NCI-H524 treated with DMSO at 0.1 percent for 48 hours (cell line): ENCODE measurements around the gene EDEM3.
"Not testable (repeated sequence)": the region's sequence is repeated elsewhere in the genome, so short reads cannot be mapped to it uniquely, and the experiment has no call there.

Experiments
- DNase-seq: peaks from one replicate; lab custom pipeline; 2025; lab: John Stamatoyannopoulos, UW

Gene EDEM3, protein sequence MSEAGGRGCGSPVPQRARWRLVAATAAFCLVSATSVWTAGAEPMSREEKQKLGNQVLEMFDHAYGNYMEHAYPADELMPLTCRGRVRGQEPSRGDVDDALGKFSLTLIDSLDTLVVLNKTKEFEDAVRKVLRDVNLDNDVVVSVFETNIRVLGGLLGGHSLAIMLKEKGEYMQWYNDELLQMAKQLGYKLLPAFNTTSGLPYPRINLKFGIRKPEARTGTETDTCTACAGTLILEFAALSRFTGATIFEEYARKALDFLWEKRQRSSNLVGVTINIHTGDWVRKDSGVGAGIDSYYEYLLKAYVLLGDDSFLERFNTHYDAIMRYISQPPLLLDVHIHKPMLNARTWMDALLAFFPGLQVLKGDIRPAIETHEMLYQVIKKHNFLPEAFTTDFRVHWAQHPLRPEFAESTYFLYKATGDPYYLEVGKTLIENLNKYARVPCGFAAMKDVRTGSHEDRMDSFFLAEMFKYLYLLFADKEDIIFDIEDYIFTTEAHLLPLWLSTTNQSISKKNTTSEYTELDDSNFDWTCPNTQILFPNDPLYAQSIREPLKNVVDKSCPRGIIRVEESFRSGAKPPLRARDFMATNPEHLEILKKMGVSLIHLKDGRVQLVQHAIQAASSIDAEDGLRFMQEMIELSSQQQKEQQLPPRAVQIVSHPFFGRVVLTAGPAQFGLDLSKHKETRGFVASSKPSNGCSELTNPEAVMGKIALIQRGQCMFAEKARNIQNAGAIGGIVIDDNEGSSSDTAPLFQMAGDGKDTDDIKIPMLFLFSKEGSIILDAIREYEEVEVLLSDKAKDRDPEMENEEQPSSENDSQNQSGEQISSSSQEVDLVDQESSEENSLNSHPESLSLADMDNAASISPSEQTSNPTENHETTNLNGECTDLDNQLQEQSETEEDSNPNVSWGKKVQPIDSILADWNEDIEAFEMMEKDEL

DNA sequence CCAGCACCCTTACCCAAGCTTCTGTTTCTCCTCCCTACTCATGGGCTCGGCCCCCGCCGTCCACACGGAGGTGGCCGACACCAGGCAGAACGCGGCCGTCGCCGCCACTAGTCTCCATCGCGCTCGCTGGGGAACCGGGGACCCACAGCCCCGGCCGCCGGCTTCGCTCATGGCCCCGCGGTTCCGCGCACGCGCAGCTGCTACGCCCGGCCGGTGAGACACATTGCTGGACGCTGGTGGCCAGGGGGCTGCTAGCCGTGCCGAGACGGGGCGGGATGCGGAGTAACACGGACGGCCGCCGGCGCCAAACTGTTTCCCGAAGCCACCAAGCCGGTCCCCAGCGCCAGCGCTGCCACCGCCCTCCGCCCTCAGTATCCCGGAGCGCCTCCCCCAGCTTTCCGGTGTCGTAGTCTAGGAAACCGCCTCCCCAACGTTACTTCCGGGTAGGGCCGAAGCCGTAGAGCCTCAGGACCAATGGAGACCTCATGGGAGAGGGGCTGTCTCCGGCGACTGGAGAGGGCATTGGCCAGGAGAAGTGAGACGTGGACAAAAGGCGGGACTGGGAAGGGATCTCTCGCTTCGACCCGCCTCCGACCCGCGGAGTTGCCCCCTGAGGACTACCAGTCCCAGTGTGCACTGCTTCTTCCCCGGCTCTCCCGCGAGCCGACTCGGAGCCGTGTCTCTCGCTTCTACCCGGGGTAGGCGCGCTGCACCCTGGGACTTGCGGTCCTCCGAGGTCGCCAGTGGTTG lies at the start of gene EDEM3:
Gene EDEM3, minus strand, starts transcription at position 383 of the 750 bp plus-strand sequence. Its CDS starts 212 bp downstream, at position 171.
- DNase-seq, result peak; percentile 96

DNA sequence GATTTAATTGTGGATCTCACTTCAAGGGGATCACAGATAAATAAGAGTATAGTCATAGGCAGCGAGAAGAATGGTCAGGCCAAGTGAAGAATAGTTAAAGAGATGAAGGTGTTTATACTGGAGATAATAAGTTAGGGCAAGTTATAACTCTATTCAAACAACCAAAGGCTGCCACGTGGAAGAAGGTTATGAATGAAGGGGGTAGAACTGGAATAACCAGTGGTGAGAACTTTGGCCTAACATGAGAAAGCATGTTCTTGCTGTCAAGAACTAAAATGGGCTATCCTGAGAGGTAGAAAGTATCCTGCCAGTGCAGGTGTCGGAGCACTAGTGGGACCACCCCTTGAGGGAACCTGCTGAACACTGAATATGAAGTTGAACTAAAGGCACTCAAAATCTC lies 49.6 kb upstream of the EDEM3 start:
- no peak for DNase-seq

DNA sequence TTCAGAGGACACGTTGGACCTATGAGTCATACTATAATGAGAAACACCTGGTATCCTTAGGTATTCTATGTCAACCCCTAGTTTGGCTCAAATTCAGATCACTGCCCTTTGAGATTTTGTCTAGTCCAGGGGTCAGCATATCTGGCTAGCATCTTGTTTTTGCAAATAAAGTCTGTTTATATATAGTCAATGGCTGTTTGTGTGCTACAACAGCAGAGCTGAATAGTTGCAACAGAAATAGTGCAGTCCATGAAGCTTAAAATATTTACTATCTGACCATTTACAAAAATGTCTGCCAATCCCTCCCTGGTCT lies 48.5 kb upstream of the EDEM3 start:
- no peak for DNase-seq

DNA sequence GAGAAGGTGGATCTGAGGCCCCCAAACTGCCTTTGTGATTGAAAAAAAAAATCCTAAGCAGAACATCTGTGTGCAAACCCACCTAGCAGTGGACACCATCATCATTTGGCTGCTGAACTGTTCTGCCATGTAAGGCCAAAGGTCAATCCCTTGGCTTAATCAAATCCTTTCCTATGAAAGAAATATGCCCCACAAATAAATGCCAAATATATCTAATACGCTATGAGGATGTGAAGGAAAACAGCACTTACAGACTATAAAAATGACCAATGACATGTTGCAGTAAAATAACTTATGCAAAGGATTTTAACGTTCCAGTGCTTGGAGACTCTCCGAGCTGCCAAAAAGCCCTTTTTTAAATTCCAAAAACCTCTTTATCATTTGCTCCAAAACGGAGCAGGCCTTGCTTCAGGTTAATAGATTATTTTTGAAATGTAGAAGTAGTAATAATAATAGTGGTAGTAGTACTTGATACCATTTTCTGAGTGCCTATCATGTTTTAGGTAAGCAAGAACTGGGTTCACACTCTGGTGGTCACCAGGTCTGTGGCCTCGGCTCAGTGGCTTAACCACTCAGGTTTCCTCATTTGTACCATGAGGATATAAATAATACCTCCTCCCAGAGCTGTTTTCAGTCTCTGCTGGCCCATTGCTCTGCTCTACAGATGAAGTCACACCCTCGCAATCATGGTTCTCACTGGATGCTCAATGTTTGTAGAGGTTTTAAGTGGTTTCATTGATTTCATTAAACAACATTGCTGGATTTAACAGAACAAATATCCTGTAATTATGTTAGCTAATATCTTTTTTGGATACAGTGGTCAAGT lies 47.9 kb upstream of the EDEM3 start:
- DNase-seq, result no peak

DNA sequence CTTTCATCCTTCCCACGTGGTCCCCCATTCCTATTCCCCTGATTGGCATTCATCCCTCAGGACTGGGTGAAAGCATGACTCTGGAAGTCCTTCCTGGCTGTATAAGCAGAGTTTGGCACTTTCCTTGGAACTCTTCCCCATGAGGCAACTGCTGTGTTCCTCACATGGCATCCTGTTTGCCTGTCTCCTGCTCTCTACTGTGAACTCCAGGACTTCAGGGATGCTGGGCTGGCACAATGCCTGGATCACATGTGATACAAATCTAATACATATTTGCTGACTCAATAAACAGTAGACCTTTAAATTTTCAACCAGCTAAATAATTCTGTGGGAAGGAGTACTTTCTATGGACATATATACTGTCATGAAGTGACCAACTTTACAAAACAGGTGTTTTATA lies 46.8 kb upstream of the EDEM3 start:
- no peak for DNase-seq

DNA sequence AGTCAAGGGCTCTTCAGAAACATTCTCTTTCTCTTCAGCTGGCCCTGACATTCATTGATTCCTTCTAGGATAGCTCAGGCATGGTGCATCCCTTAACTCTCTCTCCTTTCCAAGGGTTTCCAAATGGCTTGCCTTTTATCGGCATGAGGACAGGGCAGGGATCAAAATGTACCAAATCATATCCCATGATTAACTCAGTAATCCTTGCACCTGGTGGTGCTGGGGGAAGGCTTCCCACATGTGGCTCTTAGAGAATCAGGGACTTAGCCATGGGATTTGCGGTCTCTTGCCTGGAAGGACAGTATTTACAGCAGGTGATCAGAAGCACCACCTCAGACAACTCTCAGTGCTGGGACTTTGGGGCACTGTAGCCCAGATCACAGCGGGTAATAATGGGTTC lies 46.2 kb upstream of the EDEM3 start:
- no peak for DNase-seq

DNA sequence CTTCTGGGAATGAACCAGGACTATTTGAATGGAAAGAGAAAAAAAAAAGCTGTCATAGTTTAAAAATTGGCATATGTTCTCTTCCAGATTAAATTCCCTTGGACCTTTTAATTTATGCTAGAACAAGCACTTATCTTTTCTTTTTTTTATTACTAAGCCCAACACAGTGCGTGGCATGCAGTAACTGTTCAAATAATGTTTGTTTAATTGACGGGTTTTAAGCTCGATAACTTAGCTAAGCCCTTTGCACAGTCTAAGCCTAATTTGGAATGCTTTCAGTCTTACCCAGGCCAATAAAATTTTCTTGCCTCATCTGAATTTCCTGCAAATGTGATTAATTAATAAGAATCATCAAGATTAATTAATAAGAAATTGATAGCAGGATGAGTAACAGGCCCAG lies 39.3 kb upstream of the EDEM3 start:
- DNase-seq, result no peak

DNA sequence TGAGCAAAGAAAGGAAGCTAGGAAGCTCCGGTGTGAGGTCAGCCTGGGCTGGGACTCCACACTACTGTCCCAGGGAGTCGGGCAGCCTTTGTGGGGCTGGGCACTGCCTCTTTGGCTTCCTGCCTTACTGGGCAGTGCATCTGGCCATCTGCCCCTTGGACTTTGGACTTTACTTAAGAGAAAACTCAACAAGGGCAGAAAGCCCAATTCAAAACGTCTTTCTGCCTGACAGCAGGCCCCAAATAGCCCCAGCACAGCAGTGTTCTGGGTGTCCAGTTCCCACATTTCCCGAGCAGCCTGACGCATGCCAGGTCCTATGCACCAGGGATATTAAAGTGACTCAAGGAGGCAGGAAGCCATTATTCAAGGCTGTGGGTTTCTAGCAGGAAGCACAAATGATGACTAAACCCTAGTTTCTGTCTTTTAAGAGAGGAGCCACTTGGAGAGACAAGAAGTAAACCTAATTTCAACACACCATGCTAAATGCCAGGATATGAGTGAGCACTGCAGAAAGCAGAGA lies 37.9 kb upstream of the EDEM3 start:
- no peak for DNase-seq

DNA sequence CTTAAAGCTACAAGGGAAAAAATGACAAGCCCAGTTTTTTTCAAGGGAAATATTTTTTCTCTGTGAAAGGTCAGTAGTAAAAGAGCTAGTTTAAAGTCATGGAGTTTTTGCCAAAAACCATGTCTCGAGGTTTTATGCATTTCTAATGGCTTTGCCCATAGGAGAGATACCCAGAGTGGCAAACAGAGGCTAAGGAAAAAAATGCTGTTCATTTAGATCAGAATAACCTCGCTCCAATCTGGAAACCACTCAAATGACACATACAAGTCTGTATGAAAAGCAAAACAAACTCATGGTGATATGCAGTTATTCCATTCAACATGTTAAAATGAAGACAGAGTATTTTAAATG lies 36.9 kb upstream of the EDEM3 start:
- no peak for DNase-seq

DNA sequence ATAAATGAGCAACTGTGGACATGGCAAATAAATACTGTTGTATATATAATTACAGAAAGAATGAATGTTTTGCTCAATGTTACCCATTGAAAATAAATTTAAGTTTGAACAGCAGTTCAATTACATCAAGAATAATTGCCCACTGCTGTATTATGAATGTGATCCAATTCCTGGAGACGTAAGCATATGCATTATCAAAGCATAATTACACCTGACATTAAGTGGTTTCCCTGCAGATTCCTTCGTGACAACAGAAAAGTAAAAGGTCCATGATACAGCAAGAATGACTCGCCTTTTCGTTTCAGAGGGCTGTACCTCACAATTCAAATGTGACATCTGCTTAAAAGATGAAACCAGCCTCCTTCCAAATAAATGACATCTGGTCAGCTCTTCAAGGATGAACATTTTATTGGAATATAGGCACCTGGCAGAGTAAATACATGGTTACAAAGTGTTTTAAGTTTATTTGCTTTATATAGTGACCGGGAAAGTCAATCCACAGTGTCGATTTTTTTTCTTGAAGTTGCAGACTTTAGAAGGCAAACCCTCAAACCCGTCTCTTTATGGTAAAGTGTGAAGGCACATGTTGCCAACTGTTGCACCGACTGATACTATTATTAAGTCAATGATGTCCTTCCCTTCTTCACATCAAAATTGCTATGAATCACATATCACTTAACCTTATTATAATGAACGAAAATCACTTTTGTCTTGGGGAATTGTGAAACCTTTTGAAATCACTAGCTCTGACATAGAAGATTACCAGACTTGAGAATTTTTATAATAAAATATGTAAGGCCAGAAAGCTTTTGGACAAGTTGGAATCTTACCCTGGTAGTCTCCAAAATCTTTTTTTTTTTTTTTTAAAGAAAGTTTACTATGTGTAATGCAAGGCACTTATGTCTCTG lies 36.2 kb upstream of the EDEM3 start:
- peak; percentile 55 for DNase-seq

DNA sequence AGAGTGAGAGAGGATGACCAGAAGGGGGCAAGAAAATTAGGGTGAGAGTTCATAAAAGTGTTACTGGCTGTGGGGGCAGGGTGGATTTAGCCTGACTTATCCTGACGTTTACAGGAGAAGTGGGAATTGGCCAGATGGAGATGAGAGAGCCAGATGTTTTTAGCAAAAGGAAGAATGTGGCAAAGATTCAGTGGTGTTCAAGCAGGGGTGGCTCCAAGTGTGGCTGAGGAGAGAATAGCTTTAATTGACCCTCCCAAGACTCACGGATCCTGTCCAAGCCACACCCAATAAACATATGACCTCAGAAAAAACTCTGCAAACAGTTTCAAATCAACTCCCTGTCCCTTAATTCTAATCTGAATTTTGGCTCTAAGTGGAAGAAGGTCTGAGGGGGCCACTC lies 35.2 kb upstream of the EDEM3 start:
- peak; percentile 48 for DNase-seq

DNA sequence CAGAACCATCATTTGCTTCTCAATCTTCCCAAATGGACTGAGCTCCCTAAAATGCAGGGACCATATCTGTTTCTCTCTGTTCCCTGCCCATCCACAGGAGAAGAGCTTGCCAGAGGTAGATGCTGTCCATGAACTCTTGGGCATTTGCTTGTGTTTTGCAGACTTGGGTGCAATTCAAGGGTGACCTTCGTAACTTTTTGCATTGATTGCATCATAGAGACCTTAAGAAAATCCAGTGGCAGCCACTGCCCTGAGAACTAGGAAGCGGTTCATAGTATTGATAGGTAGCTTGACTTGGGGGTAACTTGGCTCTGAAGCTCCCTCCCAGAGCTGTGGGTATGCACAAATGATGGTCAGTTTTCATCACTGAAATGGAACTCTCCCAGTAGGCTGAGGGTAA lies 34.3 kb upstream of the EDEM3 start:
- no peak for DNase-seq

DNA sequence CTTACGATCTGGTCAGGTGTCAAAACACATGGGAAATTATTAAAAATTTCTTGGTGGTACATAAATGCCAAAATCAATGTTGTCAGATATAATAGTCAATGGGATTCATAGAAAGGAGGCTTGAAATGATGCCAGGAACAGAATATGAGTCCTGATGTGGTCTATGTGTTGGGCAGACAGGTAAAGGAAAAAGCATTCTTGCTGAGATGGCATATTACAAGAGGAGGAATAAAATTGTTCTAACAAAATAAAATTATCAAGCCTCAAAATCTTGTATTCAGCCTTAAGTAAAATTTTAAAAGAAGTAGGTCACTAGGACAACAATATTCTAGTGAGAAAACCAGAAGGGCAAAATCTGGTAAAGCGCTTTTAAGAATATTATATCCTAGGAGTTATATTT lies 30.9 kb upstream of the EDEM3 start:
- DNase-seq, result no peak

DNA sequence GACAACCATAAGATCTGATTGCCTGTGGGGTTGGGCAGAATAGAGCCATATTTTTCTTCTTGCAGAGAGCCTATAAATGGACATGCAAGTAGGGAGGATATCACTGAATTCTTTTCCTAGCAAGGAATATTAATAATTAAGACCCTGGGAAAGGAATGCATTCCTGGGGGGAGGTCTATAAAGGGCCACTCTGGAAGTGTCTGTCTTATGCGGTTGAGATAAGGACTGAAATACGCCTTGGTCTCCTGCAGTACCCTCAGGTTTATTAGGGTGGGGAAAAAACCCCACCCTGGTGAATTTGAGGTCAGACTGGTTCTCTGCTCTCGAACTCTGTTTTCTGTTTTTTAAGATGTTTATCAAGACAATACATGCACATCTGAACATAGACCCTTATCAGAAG lies 29.1 kb upstream of the EDEM3 start:
- not testable (repeated sequence) for DNase-seq

DNA sequence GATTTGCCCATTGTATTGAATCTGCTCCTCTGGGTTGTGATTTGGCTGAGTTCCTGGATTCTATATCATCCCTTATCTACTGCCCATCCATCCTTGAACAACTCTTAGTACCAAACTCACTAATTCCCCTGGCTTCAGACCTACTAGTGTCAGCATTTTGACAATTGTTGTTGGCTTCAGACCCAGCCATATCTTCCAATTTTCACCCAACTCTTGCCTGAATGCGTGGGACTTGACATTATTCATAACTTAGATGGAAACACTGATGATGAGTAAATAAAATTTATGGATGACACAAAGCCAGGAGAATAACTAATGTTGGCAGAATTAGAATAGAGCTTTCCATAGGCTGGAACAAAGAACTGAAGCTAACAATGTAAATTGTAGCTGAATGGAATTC lies 27.3 kb upstream of the EDEM3 start:
- no peak for DNase-seq

DNA sequence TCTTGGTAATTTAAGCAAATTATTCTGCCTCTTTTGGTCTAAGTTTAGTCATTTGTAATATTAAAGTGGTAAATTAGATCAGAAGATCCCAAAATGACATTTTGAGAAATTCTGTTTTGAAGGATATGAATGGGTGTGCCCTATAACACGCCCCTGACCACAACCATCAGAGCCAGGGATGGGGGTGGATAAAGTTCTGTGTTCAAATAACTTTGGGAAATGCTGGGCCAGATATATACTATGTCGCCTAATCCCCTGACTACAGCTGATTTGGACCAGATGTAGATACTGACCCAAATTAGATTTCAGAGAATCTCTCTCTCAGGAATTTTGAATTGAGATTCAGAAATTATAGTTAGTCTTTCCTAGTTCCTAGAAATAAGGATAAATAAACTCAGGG lies 21.2 kb upstream of the EDEM3 start:
- no peak for DNase-seq

DNA sequence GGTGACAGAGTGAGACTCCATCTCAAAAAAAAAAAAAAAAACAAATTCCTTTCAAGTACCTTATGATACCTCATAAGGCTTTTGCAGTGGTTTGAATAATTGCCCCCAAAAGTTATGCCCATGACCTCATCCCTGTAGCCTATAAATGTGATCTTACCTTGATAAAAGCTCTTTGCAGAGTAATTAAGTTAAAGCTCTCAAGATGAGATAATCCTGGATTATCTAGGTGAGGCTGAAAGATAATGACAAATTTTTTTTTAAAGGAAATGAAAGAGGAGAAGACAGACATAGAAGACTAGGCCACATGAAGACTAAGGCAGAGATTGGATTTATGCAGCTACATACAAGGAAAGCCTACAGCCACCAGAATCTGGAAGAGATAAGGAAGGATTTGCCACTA lies 20.7 kb upstream of the EDEM3 start:
- peak; percentile 72 for DNase-seq

DNA sequence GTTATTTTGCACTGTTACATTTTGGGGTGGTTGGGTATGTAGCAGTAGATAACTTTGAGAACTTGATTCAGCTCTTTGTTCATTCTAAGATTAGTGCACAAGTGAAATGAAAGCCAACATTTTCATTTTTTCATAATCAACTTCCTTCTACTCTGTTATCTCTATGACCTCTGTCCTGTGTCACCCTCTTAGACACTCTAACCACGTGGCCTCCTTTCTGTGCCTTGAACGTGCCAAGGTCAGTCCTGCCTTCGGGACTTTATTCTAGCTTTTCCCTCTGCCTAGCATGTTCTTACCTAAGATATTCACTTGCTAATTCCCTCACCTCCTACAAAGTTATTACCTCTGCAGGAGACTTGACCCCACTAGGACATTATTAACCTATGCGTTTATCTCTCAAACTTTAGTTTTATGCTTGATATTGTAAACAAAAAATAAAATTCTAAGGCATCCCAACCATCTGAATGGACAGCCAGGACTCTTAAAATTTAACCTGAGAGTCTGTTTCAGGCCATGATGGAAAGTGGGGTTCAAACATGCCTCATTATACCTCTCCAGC lies 19.2 kb upstream of the EDEM3 start:
- DNase-seq, result no peak

DNA sequence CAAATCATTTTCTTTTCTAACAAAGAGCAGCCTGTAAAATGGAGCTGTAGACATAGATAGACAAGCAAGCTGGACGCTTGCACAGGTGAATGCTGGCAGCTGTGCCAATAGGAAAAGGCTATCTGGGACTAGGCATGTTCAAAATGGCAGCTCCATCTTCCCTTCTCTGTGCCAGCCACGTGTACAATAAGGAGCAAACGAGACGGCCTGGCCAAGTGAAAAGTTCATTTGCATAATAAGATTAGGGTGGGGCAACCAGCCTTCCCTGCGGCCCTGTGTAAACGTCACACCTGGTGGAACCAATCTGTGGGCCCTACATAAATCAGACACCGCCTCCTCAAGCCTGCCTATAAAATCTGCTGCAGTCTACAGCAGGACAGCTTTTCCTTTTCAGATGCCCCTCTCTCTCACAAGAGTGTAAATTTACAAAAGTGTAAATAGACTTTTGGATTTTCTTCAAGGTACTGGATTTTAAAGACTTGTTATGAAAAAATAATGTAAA lies 16.6 kb upstream of the EDEM3 start:
- DNase-seq, result peak; percentile 32
